ENCODE measurements around the gene CASP3. TPM values are rescaled to one million over a fixed set of nuclear protein-coding genes. Genes with fewer than 3 reads are reported as not detected.
A peak's percentile ranks its signal among the peaks of the same experiment; 100 is the strongest.
"Not testable (repeated sequence)": the region's sequence is repeated elsewhere in the genome, so short reads cannot be mapped to it uniquely, and the experiment has no call there.

Gene CASP3
- total and polyA plus RNA-seq, 2 experiments from 2014 or later = 53.6 to 81.2 TPM

DNA sequence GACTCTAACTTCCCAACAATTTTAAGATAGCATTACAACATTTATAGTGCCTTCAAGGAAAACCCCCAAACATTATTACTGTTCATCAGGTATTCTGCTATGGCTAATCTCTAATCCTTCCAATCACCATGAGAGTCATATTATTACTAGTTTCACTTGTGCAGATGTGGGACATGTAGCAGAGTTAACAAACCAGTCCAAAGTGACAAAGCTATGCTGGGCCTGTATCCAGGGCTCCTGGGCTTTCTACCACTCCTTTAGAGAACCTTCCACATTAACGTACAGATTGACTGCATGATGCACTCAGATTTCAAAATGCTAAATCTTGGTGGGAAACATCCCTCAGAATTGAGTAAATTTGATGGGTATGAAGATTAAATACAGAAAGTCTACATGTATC, 16.4 kb downstream of the CASP3 start:
- H3K27me3 ChIP-seq = no peaks in the 10 kb centered on the region
- H3K9me2 ChIP-seq (replicated peaks; ENCODE audit: insufficient read depth) = no peaks in the 10 kb centered on the region
- H3K4me1 ChIP-seq (ENCODE audit: insufficient read depth) = no peaks in the 10 kb centered on the region
- WGBS (ENCODE audit: low lambda C conversion rate, missing lambda C conversion rate) = 93% methylated on average over 1 of the region's 1 CpG
- peaks cover 3% of the 10 kb centered on the region for H3K36me3 ChIP-seq (replicated peaks; ENCODE audit: insufficient read depth, low read depth)
- no peak overlapping the region for H3K27ac ChIP-seq
- H4K20me1 ChIP-seq (ENCODE audit: insufficient read depth, poor library complexity, severe bottlenecking) = no peaks in the 10 kb centered on the region
- no peak overlapping the region for H2AFZ ChIP-seq
- H3K4me3 ChIP-seq = no peak overlapping the region
- DNase-seq (ENCODE audit: low spot score) = no peak
- TF ChIP-seq EZH2phosphoT487 (IDR thresholded peaks at IDR 0.05; ENCODE audit: low read depth, severe bottlenecking, unreplicated experiment) (no peak), EZH2 (IDR thresholded peaks at IDR 0.05; ENCODE audit: borderline replicate concordance) (no peak)
- TF ChIP-seq, protein P1, sequence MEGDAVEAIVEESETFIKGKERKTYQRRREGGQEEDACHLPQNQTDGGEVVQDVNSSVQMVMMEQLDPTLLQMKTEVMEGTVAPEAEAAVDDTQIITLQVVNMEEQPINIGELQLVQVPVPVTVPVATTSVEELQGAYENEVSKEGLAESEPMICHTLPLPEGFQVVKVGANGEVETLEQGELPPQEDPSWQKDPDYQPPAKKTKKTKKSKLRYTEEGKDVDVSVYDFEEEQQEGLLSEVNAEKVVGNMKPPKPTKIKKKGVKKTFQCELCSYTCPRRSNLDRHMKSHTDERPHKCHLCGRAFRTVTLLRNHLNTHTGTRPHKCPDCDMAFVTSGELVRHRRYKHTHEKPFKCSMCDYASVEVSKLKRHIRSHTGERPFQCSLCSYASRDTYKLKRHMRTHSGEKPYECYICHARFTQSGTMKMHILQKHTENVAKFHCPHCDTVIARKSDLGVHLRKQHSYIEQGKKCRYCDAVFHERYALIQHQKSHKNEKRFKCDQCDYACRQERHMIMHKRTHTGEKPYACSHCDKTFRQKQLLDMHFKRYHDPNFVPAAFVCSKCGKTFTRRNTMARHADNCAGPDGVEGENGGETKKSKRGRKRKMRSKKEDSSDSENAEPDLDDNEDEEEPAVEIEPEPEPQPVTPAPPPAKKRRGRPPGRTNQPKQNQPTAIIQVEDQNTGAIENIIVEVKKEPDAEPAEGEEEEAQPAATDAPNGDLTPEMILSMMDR (IDR thresholded peaks at IDR 0.05; ENCODE audit: poor library complexity) = no peak
- H3K9me3 ChIP-seq (ENCODE audit: low read depth) = no peaks in the 10 kb centered on the region
- H3K4me2 ChIP-seq = no peak overlapping the region
- peaks cover 27% of the 10 kb centered on the region for H3K79me2 ChIP-seq

DNA sequence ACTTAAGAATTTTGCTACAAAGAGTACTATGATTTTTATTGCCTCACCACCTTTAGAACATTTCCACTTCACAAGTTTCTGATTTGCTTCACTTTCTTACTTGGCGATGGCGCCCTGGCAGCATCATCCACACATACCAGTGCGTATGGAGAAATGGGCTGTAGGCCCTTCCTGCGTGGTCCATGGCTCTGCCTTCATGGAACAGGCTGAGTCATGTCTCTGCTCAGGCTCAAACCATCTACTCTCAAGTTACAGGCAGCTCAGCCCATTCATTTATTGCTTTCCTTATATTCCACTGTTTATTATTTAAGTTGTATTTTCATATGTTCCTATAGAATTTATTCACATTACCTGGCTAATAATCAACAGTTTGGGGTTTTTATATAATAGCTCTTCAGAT, 21.1 kb downstream of the CASP3 start:
- DNase-seq (ENCODE audit: low spot score) = no peak
- no peak for TF ChIP-seq EZH2 (IDR thresholded peaks at IDR 0.05; ENCODE audit: borderline replicate concordance)
- no peak for TF ChIP-seq EZH2phosphoT487 (IDR thresholded peaks at IDR 0.05; ENCODE audit: low read depth, severe bottlenecking, unreplicated experiment)
- TF ChIP-seq, protein P1 (IDR thresholded peaks at IDR 0.05; ENCODE audit: poor library complexity) = no peak
- no peaks in the 10 kb centered on the region for H3K36me3 ChIP-seq (replicated peaks; ENCODE audit: insufficient read depth, low read depth)

DNA sequence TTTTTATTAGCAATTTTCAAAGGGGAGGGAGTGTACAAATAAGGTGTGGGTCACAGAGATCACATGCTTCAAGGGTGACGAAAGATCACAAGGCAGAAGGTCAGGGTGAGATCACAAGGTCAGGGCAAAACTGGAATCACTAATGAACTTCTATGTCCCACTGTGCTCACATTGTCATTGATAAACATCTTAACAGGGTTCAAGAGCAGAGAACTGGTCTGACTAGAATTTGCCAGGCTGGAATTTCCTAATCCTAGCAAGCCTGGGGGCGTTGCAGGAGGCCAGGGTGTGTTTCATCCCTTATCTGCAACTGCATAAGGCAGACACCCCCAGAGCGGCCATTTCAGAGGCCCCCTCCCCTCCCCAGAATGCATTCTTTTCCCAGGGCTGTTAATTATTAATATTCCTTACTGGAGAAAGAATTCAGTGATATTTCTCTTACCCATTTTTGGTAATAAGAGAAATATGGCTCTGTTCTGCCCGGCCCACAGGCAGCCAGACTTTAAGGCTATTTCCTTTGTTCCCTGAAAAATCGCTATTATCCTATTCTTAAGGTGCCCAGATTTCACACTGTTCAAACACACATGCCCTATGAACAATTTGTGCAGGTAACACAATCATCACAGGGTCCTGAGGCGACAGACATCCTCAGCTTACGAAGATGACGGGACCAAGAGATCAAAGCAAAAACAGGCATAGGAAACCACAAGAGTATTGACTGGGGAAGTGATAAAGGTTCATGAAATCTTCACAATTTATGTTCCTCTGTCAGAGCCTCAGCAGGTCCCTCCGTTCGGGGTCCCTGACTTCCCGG, 23.3 kb downstream of the CASP3 start:
- H3K4me3 ChIP-seq; H3K27me3 ChIP-seq; H3K79me2 ChIP-seq; H3K36me3 ChIP-seq (replicated peaks; ENCODE audit: insufficient read depth, low read depth); H2AFZ ChIP-seq; H3K9me2 ChIP-seq (replicated peaks; ENCODE audit: insufficient read depth); H3K9me3 ChIP-seq (ENCODE audit: low read depth); H4K20me1 ChIP-seq (ENCODE audit: insufficient read depth, poor library complexity, severe bottlenecking): not testable (repeated sequence)
- H3K27ac ChIP-seq = peak overlapping the region; percentile 96
- peaks cover 14% of the 10 kb centered on the region for H3K4me1 ChIP-seq (ENCODE audit: insufficient read depth)
- peak overlapping the region; percentile 61 for H3K4me2 ChIP-seq
- DNase-seq (ENCODE audit: low spot score) = peak; percentile 42
- WGBS (ENCODE audit: low lambda C conversion rate, missing lambda C conversion rate) = 63% methylated on average over 11 of the region's 11 CpGs

More for the DNA sequence above, 21.1 kb downstream of the CASP3 start:
- Histone ChIP-seq H3K27ac (no peak overlapping the region), H3K4me1 (ENCODE audit: insufficient read depth) (peaks cover 14% of the 10 kb centered on the region), H4K20me1 (ENCODE audit: insufficient read depth, poor library complexity, severe bottlenecking) (no peaks in the 10 kb centered on the region), H3K9me2 (replicated peaks; ENCODE audit: insufficient read depth) (no peaks in the 10 kb centered on the region), H3K4me2 (no peak overlapping the region), H3K79me2 (no peaks in the 10 kb centered on the region), H3K9me3 (ENCODE audit: low read depth) (no peaks in the 10 kb centered on the region), H3K27me3 (no peaks in the 10 kb centered on the region), H3K4me3 (no peak overlapping the region), H2AFZ (no peak overlapping the region)
- WGBS (ENCODE audit: low lambda C conversion rate, missing lambda C conversion rate) = 94% methylated on average over 4 of the region's 4 CpGs

DNA sequence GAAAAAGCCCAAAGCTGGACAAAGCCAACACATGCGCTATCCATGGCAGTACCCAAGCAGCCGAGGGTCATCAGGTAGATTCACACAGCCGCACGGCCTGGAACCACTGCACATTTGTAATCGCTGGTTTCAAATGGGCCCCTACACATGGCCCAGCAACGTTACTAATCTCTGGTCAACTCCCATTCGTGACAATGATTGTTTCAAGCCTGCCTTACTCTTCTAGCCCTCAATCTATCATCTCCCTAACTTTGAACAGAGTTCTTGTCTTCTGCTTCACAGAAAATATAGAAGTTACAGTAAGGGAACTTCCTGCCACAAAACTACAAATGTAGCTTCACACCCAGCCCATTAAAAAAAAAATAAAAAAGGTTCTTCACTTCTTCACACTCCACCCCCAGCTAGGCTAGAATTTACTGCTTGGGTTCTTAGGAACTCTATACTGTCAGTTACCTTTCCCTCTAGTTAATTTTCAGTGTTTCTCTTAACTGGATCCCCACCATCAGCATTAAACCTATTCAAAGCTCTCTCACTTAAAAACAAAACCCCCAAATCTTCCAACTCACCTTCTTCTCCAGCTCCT, 24.2 kb downstream of the CASP3 start:
- Histone ChIP-seq H3K27ac (peak overlapping the region; percentile 96), H3K27me3 (no peaks in the 10 kb centered on the region), H3K4me3 (no peak overlapping the region), H3K9me2 (replicated peaks; ENCODE audit: insufficient read depth) (no peaks in the 10 kb centered on the region), H2AFZ (no peak overlapping the region), H3K9me3 (ENCODE audit: low read depth) (no peaks in the 10 kb centered on the region), H3K4me2 (peak overlapping the region; percentile 47), H4K20me1 (ENCODE audit: insufficient read depth, poor library complexity, severe bottlenecking) (no peaks in the 10 kb centered on the region), H3K79me2 (no peaks in the 10 kb centered on the region), H3K36me3 (replicated peaks; ENCODE audit: insufficient read depth, low read depth) (no peaks in the 10 kb centered on the region), H3K4me1 (ENCODE audit: insufficient read depth) (peaks cover 14% of the 10 kb centered on the region)
- no peak for DNase-seq (ENCODE audit: low spot score)
- no peak for TF ChIP-seq EZH2 (IDR thresholded peaks at IDR 0.05; ENCODE audit: borderline replicate concordance)
- TF ChIP-seq EZH2phosphoT487 (IDR thresholded peaks at IDR 0.05; ENCODE audit: low read depth, severe bottlenecking, unreplicated experiment) = no peak
- TF ChIP-seq, protein P1 (IDR thresholded peaks at IDR 0.05; ENCODE audit: poor library complexity) = no peak
- WGBS (ENCODE audit: low lambda C conversion rate, missing lambda C conversion rate) = 87% methylated on average over 7 of the region's 7 CpGs

DNA sequence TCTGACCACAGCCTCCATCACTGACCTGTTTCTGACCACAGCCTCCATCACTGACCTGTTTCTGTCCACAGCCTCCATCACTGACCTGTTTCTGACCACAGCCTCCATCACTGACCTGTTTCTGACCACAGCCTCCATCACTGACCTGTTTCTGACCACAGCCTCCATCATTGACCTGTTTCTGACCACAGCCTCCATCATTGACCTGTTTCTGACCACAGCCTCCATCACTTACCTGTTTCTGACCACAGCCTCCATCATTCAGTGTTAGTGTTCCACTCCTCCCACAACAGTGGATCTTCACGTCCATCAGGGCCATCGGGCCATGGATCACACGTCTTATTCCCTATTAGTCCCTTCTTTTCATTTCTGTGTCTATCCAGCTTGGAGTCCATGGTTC, 24.7 kb downstream of the CASP3 start:
- H3K36me3 ChIP-seq (replicated peaks; ENCODE audit: insufficient read depth, low read depth); H3K4me3 ChIP-seq; H3K9me2 ChIP-seq (replicated peaks; ENCODE audit: insufficient read depth); H3K79me2 ChIP-seq; H2AFZ ChIP-seq; H4K20me1 ChIP-seq (ENCODE audit: insufficient read depth, poor library complexity, severe bottlenecking); H3K9me3 ChIP-seq (ENCODE audit: low read depth); H3K27me3 ChIP-seq; DNase-seq (ENCODE audit: low spot score): not testable (repeated sequence)
- peak overlapping the region; percentile 47 for H3K4me2 ChIP-seq
- H3K4me1 ChIP-seq (ENCODE audit: insufficient read depth) = peaks cover 14% of the 10 kb centered on the region
- peak overlapping the region; percentile 96 for H3K27ac ChIP-seq
- 99% methylated on average over 3 of the region's 3 CpGs for WGBS (ENCODE audit: low lambda C conversion rate, missing lambda C conversion rate)

All from hepatocyte (in vitro differentiated cells).